Cardiac fibroblast (primary cell): ENCODE measurements around the gene KIF16B.
"Not testable (repeated sequence)": the region's sequence is repeated elsewhere in the genome, so short reads cannot be mapped to it uniquely, and the experiment has no call there.

Experiments
- DNase-seq, 2 donors: peaks; one replicate each; pipeline versions ENCODE4 v3.0.0 to v3.0.0-alpha.2; 2010; ENCODE audit warnings: low read depth in 2 of 2
- H3K4me3 ChIP-seq, 2 donors: replicated peaks in 1 of 2; 1 replicate in 1 of 2; 2 replicates in 1 of 2; pipeline ENCODE4 v1.5.1; 2011; ENCODE audit warnings: low read depth in 2 of 2, low read length in 2 of 2, mild to moderate bottlenecking in 2 of 2, moderate library complexity in 1 of 2
- TF ChIP-seq, protein P1 (sequence below): IDR thresholded peaks from one replicate; pipeline ENCODE4 v1.5.1; 2011; ENCODE audit warnings: low read depth, mild to moderate bottlenecking, low read length, inconsistent platforms

The KIF16B gene

DNA sequence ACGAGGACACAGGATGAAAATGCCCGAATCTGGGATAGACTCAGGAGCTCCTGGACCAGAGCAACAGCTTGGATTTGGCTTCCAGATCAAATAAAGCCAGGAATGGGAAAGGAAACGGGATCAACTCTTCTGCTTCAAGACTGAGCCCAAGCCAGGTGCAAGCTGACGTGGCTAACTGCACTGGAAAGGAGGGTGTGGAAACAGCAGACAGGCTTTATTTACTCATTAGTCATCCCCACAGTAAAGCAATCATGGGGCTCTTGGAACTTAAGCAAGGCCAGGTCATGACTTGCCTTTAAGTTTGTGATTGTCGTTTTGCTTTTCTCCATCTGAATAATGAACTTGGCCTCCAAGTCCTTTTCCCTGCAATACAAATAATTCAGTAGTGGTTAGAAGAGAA is 45.2 kb downstream of the KIF16B start:
- peak; percentile 70 to 93 for DNase-seq
- no peak overlapping the region for H3K4me3 ChIP-seq
- TF ChIP-seq, protein P1, sequence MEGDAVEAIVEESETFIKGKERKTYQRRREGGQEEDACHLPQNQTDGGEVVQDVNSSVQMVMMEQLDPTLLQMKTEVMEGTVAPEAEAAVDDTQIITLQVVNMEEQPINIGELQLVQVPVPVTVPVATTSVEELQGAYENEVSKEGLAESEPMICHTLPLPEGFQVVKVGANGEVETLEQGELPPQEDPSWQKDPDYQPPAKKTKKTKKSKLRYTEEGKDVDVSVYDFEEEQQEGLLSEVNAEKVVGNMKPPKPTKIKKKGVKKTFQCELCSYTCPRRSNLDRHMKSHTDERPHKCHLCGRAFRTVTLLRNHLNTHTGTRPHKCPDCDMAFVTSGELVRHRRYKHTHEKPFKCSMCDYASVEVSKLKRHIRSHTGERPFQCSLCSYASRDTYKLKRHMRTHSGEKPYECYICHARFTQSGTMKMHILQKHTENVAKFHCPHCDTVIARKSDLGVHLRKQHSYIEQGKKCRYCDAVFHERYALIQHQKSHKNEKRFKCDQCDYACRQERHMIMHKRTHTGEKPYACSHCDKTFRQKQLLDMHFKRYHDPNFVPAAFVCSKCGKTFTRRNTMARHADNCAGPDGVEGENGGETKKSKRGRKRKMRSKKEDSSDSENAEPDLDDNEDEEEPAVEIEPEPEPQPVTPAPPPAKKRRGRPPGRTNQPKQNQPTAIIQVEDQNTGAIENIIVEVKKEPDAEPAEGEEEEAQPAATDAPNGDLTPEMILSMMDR = no peak

DNA sequence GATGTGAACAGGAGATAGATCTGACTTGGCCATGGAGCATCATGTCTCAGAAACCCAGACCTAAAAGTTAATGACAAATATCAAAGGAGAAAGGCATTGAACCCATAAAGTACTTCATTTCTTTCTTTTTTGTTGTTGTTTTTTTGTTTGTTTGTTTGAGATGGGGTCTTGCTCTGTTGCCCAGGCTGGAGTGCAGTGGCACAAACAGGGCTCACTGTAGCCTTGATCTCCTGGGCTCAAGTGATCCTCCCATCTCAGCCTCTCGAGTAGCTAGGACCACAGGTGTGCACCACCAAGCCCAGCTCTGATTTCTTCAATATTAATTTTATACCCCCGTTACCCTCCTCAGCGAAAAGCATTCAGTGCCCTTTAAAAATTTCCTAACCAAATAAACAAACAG is 45.8 kb downstream of the KIF16B start:
- TF ChIP-seq, protein P1 = no peak
- no peak for DNase-seq
- no peak overlapping the region for H3K4me3 ChIP-seq

DNA sequence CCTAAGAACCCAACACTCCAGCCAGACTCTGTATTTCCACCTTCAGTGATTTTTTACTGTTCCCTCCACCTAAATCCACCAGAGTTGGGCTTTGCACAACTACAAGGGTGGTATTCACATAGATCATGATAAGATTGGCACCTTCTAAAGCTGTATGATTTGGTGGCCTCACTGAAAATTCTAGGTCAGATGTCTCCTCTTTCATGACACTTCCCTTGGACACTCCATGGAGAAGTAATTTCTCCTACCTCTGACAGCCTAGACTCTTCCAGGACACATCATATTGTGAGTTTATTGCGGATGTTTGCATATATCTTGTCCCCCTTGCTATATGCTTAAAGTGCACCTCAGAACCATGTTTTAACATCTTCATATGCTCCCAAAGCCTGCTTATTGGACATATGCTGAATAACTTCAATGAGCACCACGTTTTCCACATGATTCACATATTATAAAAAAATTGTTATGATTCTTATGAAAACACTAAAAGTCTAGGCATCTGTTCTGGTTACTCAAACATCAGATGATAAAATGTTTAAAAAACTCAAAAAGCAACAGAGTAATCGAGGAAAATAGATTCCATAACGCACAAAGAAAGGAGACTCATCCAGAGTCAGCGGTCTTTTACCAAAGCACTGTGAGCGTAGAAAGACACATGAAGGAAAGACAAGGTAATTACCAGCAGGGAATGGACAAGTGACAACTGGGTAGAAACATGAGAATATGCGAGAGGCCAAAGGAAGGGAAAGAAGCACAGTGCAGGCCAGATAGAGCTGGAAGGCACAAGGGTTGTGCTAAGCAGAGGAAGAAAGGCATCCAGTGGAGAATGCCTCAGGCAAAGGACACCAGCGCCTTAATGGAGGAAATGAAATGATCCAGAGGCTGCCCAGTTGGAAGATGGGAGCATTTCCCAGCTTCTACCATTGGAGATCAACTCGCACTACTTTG is 46.5 kb downstream of the KIF16B start:
- H3K4me3 ChIP-seq = no peak overlapping the region
- TF ChIP-seq, protein P1 = no peak
- peak in 1 of 2 donors; percentile 56 for DNase-seq

DNA sequence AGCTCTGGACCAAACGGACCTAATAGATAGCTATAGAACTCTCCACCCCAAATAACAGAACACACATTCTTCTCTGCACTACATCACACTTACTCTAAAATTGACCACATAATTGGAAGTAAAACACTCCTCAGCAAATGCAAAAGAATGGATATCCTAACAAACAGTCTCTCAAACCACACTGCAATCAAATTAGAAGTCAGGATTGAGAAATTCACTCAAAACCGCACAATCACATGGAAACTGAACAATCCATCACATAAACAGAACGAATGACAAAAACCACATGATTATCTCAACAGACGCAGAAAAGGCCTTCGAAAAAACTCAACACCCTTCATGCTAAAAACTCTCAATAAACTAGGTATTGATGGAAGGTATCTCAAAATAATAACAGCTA is 50.6 kb downstream of the KIF16B start:
- DNase-seq, H3K4me3 ChIP-seq: not testable (repeated sequence)

DNA sequence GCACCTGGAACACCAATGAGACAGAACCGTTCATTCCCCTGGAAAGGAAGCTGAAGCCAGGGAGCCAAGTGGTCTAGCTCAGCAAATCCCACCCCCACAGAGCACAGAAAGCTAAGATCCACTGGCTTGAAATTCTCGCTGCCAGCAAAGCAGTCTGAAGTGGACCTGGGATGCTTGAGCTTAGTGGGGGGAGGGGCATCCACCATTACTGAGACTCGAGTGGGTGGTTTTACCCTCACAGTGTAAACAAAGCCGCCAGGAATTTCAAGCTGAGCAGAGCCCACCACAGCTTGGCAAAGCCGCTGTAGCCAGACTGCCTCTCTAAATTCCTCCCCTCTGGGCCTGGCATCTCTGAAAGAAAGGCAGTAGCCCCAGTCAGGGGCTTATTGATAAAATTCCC is 53.1 kb downstream of the KIF16B start:
- no peak overlapping the region for H3K4me3 ChIP-seq
- TF ChIP-seq, protein P1 = no peak
- DNase-seq = no peak

DNA sequence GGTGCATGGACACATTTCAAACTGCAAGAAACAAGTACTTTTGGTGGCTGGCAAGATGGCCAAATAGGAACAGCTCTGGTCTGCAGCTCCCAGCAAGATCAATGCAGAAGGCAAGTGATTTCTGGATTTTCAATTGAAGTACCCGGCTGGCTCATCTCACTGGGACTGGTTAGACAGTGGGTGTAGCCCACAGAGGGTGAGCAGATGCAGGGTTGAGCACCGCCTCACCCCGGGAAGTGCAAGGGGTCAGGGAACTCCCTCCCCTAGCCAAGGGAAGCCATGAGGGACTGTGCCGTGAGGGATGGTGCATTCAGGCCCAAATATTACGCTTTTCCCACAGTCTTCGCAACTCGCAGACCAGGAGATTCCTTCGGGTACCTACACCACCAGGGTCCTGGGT is 53.6 kb downstream of the KIF16B start:
- H3K4me3 ChIP-seq, DNase-seq: not testable (repeated sequence)

DNA sequence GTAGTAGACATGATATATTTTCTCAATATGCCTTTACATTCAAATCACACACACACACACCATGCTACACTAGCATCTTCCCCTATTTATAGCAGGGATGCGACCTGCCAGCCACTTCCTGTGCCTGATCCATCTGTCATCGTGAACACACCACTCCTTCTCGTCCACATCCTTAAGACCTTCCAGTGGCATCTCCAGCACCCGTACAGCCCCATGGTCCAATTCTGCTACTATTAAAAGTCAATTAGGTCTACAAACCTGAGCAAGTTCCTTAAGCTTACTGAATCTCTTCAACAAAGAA is 54.5 kb downstream of the KIF16B start:
- no peak overlapping the region for H3K4me3 ChIP-seq
- TF ChIP-seq, protein P1 = no peak
- no peak for DNase-seq
